ENCODE data around the gene PCDH11Y. TPM values are rescaled to one million over a fixed set of nuclear protein-coding genes. Genes with fewer than 3 reads are reported as not detected.

PCDH11Y gene
- total RNA-seq, 1 donor from 2014 or later: 1.9 TPM

Small RNA genes lying within 50 kb of the gene (small RNA-seq; reads per million reads assigned to genes)
- gene RNU2-57P: not detected
- gene SNX3P1Y: not detected

Measured in occipital lobe (tissue), 2 donors.